ENCODE data around the gene FBXW8.

Gene FBXW8

GRCh38 chr12:116990971-116991966 lies 80.5 kb downstream of the FBXW8 start:
- no peak for DNase-seq (ENCODE audit: low spot score)

- DNase-seq (ENCODE audit: low spot score), result no peak
Observed at GRCh38 chr12:116996093-116996492, 85.3 kb downstream of the FBXW8 start.

- no peak for DNase-seq (ENCODE audit: low spot score)
Observed at GRCh38 chr12:116996621-116997020, 85.9 kb downstream of the FBXW8 start.

- no peak for DNase-seq (ENCODE audit: low spot score)
Observed at GRCh38 chr12:116999066-116999465, 88.3 kb downstream of the FBXW8 start.

- no peak for DNase-seq (ENCODE audit: low spot score)
Observed at GRCh38 chr12:117000316-117000715, 89.6 kb downstream of the FBXW8 start.

- no peak for DNase-seq (ENCODE audit: low spot score)
Observed at GRCh38 chr12:117002051-117002817, 91.5 kb downstream of the FBXW8 start.

GRCh38 chr12:117003883-117004404 lies 93.2 kb downstream of the FBXW8 start:
- DNase-seq (ENCODE audit: low spot score), result no peak

- DNase-seq (ENCODE audit: low spot score), result no peak
Observed at GRCh38 chr12:117005417-117006046, 94.8 kb downstream of the FBXW8 start.

GRCh38 chr12:117006333-117006732 lies 95.6 kb downstream of the FBXW8 start:
- DNase-seq (ENCODE audit: low spot score), result no peak

GRCh38 chr12:117007577-117007976 lies 96.8 kb downstream of the FBXW8 start:
- DNase-seq (ENCODE audit: low spot score), result no peak

- no peak for DNase-seq (ENCODE audit: low spot score)
Observed at GRCh38 chr12:117009759-117010158, 99.0 kb downstream of the FBXW8 start.

GRCh38 chr12:117010693-117011451 lies 100.1 kb downstream of the FBXW8 start:
- no peak for DNase-seq (ENCODE audit: low spot score)

- no peak for DNase-seq (ENCODE audit: low spot score)
Observed at GRCh38 chr12:117011988-117012805, 101.4 kb downstream of the FBXW8 start.

GRCh38 chr12:117013726-117014125 lies 103.0 kb downstream of the FBXW8 start:
- DNase-seq (ENCODE audit: low spot score), result no peak

- no peak for DNase-seq (ENCODE audit: low spot score)
Observed at GRCh38 chr12:117014342-117014887, 103.7 kb downstream of the FBXW8 start.

GRCh38 chr12:117015811-117016210 lies 105.1 kb downstream of the FBXW8 start:
- no peak for DNase-seq (ENCODE audit: low spot score)

- no peak for DNase-seq (ENCODE audit: low spot score)
Observed at GRCh38 chr12:117017807-117018206, 107.1 kb downstream of the FBXW8 start.

- no peak for DNase-seq (ENCODE audit: low spot score)
Observed at GRCh38 chr12:117018276-117018675, 107.5 kb downstream of the FBXW8 start.

GRCh38 chr12:117018685-117019084 lies 107.9 kb downstream of the FBXW8 start:
- DNase-seq (ENCODE audit: low spot score), result no peak

- DNase-seq (ENCODE audit: low spot score), result no peak
Observed at GRCh38 chr12:117019866-117020265, 109.1 kb downstream of the FBXW8 start.

Data from CD4-positive, alpha-beta T cell treated with Interleukin-15 for 4 hours (primary cell).